T-helper 22 cell (primary cell): ENCODE measurements around the gene RIMBP3C.
"Not testable (repeated sequence)": the region's sequence is repeated elsewhere in the genome, so short reads cannot be mapped to it uniquely, and the experiment has no call there.

Experiments used
- DNase-seq: peaks from one replicate; pipeline ENCODE4 v3.0.0-alpha.2; 2020; ENCODE audit warnings: low read depth

The RIMBP3C gene

DNA sequence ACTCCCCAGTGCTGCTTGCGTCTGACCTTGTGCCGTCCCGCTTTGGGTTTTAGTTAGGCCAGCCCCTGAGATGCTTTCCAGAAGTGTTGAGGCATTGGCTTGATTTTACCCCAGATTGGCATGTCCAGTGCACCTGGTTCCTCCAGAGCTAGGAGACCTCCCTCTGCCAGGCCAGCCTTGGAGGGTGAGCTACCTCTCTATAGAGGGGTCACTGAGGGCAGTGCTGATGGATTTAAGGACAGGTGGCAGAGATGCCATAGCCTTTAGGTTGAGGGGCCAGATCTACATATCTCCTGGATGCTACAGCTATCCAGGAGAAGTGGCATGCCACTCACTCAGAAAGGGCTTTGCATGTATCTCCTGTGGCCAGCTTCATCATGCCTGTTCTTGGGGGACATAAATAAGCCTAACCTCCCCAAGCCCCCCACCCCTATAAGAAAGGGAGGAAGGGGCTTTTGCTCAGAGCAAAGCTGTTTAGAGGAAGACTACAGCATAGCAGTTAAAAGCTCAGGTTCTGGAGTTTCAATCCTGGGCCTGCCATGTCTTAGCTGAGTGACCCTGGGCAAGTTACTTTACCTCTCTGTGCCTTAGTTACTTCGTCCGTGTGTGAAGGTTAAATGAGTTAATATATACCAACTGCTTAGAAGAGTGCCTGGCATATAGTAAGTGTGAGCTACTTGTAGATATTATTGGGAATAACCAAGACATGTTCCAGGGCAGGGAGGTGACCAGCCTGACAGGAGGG lies 22.7 kb upstream of the RIMBP3C start:
- DNase-seq, result no peak

DNA sequence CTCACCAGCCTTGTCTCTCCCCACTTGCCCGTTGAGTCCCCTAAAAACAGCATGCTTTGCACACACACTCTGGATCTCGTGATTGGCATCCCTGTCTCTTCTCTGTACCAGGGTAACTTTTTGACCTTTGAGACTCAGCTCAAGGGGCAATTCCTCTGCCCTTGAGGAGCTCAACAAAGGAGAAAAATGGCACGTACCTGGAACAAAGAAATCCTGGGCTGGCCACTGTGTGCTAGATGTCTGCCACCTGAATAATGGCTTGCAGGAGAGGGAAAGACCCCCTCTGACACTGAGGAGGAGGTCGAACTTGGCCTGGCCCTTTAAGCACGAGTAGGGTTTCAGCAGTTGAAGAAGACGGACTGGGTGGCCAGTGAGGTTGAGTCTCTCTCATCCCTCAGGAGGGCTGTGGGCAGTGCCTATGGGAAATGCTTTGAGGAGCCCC lies 22.1 kb upstream of the RIMBP3C start:
- no peak for DNase-seq

- DNase-seq, result no peak
Observed at GRCh38 chr22:21571679-21572078, 20.4 kb upstream of the RIMBP3C start.

DNA sequence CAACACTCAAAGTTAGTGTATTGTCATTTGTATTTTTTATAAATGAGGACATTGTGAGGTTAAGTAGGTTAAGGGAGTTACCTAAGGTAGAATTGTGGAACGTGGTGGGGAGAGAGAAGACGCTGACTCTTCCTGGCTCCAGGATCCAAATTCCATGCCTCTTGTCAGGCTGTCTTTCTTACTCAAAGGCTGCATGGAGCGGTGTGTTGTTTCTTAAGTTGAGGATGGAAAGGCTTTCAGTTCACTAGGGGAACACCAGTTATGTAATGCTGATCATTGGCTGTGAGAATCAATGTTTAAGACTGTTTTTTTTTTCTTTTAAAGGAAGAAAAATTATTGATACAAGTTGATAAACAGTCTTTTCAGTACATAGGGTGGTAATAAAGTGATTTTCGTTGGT lies 19.1 kb upstream of the RIMBP3C start:
- DNase-seq, result no peak

DNA sequence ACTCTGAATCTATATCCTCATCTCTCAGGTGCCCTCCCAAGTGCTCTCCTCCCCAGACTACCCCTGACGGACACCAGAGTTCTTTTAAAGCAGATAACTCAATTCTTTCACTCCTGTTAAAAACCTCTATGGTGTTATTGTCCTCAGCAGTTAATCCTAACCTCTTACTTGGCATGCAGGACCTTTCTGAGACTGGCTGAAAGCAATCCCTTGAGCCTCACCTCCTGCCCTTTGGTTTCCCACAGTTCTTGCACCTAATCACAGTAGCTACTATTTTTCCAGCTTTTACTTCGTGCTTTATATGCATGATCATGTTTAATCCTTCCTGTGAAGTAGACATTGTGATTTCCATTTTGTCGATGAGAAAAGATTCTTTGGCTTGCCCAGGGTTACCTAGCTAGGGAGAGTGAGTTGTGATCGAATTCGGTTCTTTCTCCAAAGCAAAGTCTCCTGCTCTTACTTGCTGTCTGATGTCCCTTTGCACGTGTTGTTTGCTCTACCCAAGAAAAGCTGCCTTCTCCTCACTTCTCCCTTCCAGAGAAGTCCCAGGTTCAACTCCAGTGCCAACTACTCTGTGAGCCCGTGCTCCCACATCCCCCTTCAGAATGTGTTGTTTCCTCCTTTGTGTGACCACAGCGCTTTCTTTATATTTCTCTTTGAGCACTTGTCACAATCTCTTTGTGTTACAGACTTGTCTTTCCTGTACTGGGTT lies 18.4 kb upstream of the RIMBP3C start:
- no peak for DNase-seq

- not testable (repeated sequence) for DNase-seq
Observed at GRCh38 chr22:21569076-21569427, 17.8 kb upstream of the RIMBP3C start.

GRCh38 chr22:21568347-21569075 lies 17.2 kb upstream of the RIMBP3C start:
- no peak for DNase-seq

DNA sequence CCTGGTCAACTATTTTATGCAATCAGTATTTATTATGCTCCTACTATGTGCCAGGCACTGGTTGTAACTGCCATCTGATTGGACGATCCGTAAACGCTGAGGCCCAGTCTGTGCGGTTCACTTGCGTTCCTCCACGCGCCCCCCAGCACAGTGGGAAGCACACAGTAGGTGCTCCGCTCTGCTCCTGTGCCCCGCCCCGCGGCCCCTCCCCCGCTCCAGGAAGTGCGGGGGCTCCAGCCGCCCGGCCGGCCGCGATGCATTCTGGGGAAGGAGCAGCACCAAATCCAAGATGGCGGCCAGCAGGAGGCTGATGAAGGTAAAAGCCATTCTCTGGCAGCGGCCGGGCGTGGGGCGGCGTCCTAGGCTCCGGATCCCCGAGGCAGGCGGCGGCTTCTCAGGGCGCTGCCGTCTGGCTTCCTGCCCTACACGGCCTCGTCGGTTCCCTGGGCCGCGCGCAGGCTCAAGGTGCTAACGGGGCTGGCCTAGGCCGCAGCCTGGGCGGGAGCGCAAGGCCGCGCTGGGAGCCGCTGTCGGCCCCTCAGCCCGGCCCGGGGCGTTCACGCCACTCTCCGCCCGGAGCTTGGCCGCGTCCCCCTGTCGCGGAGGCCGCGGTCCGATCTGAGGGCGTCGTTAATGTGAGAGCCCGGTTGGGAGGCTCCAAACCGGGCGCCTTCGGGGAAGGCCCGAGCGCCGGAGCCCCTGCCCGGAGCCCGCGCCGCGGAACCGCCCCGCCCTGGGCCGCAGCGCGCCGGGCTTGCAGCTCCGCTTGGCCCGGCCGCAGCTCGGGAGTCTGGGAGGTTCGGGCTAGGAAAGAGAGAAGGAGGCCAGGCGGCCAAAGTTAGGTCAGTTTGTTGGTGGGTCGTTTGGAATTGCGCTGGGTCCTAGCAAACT lies 16.4 kb upstream of the RIMBP3C start, which contains the start of gene UBE2L3:
UBE2L3 (plus strand) TSS at position 259 of the 891 bp plus-strand sequence; CDS start at position 290, 31 bp downstream.
- peak; percentile 69 for DNase-seq

DNA sequence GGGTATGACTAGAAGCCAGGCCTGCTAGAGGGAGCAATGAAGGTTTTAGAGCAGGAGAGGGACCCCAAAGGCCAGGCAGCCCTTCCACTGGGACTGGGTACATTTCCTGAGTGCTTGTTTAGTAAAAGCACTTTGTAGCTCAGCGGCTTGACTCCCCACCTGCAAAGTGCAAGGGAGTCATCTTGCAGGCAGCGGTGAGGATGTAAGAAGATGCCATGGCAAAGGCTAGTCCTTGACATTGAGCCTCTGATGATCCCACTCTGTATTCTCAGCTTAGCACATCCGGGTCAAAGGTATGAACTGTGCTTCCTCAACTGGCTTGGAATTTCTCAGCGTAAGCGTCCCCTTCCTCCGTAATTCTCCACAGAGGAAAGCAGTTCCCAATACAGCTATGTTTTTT lies 13.2 kb upstream of the RIMBP3C start:
- no peak for DNase-seq

DNA sequence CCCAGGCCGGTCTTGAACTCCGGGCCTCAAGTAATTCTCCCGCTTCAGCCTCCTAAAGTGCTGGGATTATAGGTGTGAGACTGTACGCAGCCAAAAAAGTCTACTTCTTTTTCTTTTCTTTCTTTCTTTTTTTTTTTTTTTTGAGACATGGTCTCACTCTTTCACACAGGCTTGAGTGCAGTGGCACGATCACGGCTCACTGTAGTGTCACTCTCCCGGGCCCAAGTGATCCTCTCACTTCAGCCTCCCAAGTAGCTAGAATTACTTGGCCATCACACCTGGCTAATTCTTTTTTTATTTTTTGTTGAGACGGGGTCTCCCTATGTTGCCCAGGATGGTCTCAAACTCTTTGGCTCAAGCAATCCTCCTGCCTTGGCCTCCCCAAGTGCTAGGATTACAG lies 12.7 kb upstream of the RIMBP3C start:
- DNase-seq, result no peak

DNA sequence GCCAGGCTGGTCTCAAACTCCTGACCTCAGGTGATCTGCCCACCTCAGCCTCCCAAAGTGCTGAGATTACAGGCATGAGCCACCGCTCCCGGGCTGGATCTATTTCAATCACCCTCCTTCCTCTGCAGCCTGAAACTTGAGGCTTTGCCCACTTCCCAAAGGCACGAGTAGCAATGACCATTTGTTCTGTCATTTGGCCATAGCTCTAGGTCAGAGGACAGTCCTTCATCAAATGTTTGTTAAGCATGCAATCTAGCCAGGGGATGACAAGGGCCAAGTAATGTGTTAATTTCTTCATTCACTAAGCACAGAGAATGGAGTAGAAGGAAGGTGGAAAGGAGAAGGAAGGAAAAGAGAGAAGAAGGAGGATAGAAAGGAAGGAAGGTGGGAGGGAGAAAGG lies 9.4 kb upstream of the RIMBP3C start:
- not testable (repeated sequence) for DNase-seq

GRCh38 chr22:21559345-21560125 lies 8.3 kb upstream of the RIMBP3C start:
- not testable (repeated sequence) for DNase-seq

DNA sequence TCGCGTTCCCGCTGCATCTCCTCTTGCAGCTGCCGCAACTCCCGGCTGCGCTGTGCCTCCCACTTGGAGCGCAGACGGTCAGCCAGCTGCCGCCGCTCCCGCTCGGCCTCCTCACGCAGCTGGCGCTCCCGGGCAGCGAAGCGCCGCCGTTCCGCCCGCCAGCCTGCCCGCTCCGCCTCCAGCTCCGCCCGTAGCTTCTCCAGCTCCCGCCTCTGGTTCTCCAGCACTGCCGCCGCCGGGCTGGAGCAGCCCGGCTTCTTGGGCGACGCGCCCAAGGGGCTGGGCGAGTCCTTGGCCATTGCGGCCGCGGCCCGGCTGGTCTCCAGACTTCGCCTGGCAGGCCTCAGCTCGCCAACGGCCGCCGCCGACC lies 598 bp downstream of the RIMBP3C start:
- DNase-seq, result not testable (repeated sequence)

DNA sequence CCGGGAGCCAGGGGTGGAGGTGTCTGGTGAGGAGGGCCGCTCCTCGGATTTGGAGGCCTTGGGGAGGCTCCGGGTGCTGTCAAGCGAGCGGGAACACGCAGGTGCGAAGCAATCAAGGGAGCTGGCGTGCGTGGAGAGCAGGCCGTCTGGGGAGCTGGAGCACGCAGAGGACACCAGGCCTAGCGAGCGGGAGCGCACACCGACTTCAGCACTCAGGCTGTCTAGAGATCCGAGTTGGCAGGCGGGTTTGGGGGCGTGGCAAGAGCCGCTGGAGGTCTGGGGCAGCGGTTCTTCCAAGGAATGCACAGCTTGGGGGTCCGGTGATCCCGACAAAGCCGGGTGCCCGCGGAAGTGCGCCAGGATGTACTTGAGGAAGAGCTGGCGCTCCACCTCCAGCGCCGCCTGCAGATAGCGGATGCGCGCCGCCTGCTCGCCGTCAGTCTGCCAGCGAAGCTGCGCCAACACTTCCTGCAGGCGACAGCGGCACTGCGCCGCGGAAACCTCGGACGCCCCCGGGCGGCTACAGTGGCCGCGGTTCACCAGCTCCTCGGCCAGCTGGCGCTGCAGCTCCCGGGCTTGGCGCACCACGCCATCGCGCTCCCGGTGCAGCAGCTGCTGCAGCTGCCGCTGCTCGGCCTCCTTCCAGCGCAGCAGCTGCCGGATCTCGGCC lies 1.1 kb downstream of the RIMBP3C start:
- DNase-seq, result not testable (repeated sequence)

DNA sequence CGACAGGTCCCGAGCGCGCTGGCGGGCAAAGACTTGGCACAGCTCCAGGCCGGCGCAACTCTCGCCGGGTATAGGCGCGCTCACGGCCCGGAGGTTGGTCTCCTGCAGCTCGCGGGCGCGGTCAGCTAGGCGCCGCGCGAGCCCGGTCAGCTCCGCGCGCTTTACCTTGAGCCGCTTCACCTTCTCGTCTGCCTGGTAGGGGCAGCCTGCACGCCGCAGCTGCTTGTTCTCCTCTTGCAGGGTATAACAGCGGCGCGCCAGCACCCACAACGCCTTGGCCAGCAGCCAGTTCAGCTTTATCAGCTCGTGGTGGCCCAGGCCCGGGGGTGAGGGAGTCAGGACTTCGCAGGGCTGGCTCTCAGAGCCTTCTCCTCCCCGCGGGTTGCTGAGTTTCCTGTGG lies 1.7 kb downstream of the RIMBP3C start:
- not testable (repeated sequence) for DNase-seq

GRCh38 chr22:21544432-21545322 lies 6.6 kb downstream of the RIMBP3C start:
- DNase-seq, result not testable (repeated sequence)

GRCh38 chr22:21539862-21540261 lies 11.4 kb downstream of the RIMBP3C start:
- DNase-seq, result not testable (repeated sequence)

GRCh38 chr22:21532863-21533648 lies 18.2 kb downstream of the RIMBP3C start:
- not testable (repeated sequence) for DNase-seq
